Smooth muscle cell (in vitro differentiated cells): Measurements from ENCODE around the gene GHR. TPM values are rescaled to one million over a fixed set of nuclear protein-coding genes. Genes with fewer than 3 reads are reported as not detected.

Experiments used
- DNase-seq: peaks from one replicate; lab custom pipeline; 2025; ENCODE audit not compliant: unreplicated experiment; lab: John Stamatoyannopoulos, UW
- H2AFZ ChIP-seq: fragments of 200-600 bp; sonication (generic); 2 replicates; pipeline ENCODE4 v1.6.0; 2016; ENCODE audit warnings: antibody characterized with exemption, low read depth, mild to moderate bottlenecking
- H3F3A ChIP-seq: fragments of 200-600 bp; sonication (generic); 2 replicates; pipeline ENCODE4 v1.6.0; 2017; ENCODE audit warnings: antibody characterized with exemption, low read depth
- H3K27ac ChIP-seq: fragments of 200-600 bp; sonication (generic); 2 replicates; pipeline ENCODE4 v1.5.1; 2016; ENCODE audit warnings: low read depth, mild to moderate bottlenecking
- H3K27me3 ChIP-seq: fragments of 200-600 bp; sonication (generic); 2 replicates; pipeline ENCODE4 v1.6.1; 2016; ENCODE audit warnings: low read depth, mild to moderate bottlenecking
- H3K36me3 ChIP-seq: fragments of 200-600 bp; sonication (generic); 2 replicates; pipeline ENCODE4 v1.5.1; 2016; ENCODE audit warnings: low read depth
- H3K4me1 ChIP-seq: fragments of 200-600 bp; sonication (generic); 2 replicates; pipeline ENCODE4 v1.5.1; 2016; ENCODE audit warnings: low read depth
- H3K4me2 ChIP-seq: fragments of 200-600 bp; sonication (generic); 2 replicates; pipeline ENCODE4 v1.6.0; 2016; ENCODE audit warnings: mild to moderate bottlenecking
- H3K4me3 ChIP-seq: fragments of 200-600 bp; sonication (generic); 2 replicates; pipeline ENCODE4 v1.5.1; 2016; ENCODE audit warnings: mild to moderate bottlenecking
- H3K79me2 ChIP-seq: fragments of 200-600 bp; sonication (generic); 2 replicates; pipeline ENCODE4 v1.6.0; 2016; ENCODE audit warnings: low read depth, mild to moderate bottlenecking
- H3K9ac ChIP-seq: fragments of 200-600 bp; sonication (generic); 2 replicates; pipeline ENCODE4 v1.6.0; 2016; ENCODE audit warnings: low read depth
- H3K9me3 ChIP-seq: fragments of 200-600 bp; sonication (generic); replicated peaks from 2 replicates; pipeline ENCODE4 v1.5.1; 2016; ENCODE audit warnings: low read depth
- H4K20me1 ChIP-seq: fragments of 200-600 bp; sonication (generic); 2 replicates; pipeline ENCODE4 v1.6.0; 2016; ENCODE audit warnings: low read depth
- WGBS: methylation state at CpG from one replicate; pipeline ENCODE4 v1.1.7; 2016; ENCODE audit warnings: low lambda C conversion rate; 5-methylcytosine and 5-hydroxymethylcytosine counted together
- polyA plus RNA-seq: library from polyadenylated mRNA; unstranded; fragments of >200 nt; fragmentation: Nextera tagmentation; extraction: Ambion mirVana; gene quantifications from 2 replicates; pipeline ENCODE4 v1.2.1, GENCODE V29; 2016
- total RNA-seq: library from RNA; depleted of rRNA; stranded (reverse); fragments of >200 nt; gene quantifications from 2 replicates; pipeline ENCODE4 v1.2.3, GENCODE V29; 2014
- TF ChIP-seq, protein P1 (sequence below): fragments of 200-600 bp; sonication (generic); IDR thresholded peaks from 2 replicates; pipeline ENCODE4 v1.5.1; 2017; ENCODE audit warnings: borderline replicate concordance, mild to moderate bottlenecking, antibody characterized with exemption; ENCODE audit not compliant: insufficient read depth, poor library complexity, severe bottlenecking

The GHR gene
- total and polyA plus RNA-seq, 2 experiments from 2014 or later, result 2.1 to 4.3 TPM

DNA sequence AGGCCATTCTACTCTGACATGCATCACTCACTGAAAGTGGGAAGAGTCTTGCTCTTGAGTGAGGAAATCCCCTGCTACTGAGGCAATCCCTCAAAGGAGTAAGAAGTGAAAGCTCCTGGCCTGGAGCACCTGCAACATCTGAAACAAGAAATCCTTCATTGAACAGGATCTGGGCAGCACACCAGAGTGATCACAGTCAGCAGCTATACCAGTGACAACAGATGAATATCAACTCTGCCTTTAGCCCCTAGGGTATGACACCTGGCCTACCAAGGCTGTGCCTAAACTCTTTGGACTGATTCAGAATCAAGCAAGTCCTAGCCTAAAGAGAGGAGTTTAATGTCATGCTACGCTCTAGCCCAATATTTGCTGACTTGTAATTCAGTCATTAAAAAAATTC is 177.2 kb downstream of the GHR start:
- H3K4me2 ChIP-seq, result no peak overlapping the region
- no peak overlapping the region for H2AFZ ChIP-seq
- H3K27ac ChIP-seq, result no peak overlapping the region
- no peaks in the 10 kb centered on the region for H3F3A ChIP-seq
- TF ChIP-seq, protein P1, sequence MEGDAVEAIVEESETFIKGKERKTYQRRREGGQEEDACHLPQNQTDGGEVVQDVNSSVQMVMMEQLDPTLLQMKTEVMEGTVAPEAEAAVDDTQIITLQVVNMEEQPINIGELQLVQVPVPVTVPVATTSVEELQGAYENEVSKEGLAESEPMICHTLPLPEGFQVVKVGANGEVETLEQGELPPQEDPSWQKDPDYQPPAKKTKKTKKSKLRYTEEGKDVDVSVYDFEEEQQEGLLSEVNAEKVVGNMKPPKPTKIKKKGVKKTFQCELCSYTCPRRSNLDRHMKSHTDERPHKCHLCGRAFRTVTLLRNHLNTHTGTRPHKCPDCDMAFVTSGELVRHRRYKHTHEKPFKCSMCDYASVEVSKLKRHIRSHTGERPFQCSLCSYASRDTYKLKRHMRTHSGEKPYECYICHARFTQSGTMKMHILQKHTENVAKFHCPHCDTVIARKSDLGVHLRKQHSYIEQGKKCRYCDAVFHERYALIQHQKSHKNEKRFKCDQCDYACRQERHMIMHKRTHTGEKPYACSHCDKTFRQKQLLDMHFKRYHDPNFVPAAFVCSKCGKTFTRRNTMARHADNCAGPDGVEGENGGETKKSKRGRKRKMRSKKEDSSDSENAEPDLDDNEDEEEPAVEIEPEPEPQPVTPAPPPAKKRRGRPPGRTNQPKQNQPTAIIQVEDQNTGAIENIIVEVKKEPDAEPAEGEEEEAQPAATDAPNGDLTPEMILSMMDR, result no peak
- DNase-seq, result no peak
- H3K27me3 ChIP-seq, result peaks cover 9% of the 10 kb centered on the region
- no peaks in the 10 kb centered on the region for H3K9me3 ChIP-seq
- H3K4me1 ChIP-seq, result no peaks in the 10 kb centered on the region
- H3K36me3 ChIP-seq, result no peaks in the 10 kb centered on the region
- 93% methylated on average over 1 of the region's 1 CpG for WGBS
- H4K20me1 ChIP-seq, result no peaks in the 10 kb centered on the region
- no peaks in the 10 kb centered on the region for H3K79me2 ChIP-seq
- H3K9ac ChIP-seq, result no peak overlapping the region
- no peak overlapping the region for H3K4me3 ChIP-seq

DNA sequence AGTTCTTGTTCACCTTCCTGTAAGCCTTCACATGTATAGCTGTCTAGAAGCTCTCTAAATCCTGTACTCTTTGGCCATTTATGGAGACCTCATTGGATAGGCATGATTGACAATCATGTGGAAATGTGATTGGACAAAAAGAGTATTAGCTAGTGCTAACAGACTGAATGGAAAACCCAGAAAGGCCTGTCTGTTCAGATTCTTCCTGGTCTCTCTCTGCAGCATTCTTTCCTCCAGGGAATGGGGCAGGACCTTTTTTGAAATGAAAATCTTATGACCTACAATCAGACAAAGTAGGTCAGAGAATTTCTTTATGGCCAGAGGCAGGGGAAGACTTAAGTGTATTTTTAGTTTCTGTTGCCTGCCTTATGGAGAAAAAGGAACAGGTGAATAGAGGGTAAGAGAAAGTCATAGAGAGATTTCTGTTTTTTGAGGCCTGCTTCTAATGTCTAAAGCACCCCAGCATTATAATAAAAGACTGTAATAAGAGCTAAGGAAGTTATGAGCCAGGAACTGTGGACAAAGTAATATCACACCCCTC is 181.0 kb downstream of the GHR start:
- Histone ChIP-seq H3K27me3 (peaks cover 3% of the 10 kb centered on the region), H3K79me2 (no peaks in the 10 kb centered on the region), H3F3A (no peaks in the 10 kb centered on the region), H2AFZ (no peak overlapping the region), H3K9me3 (no peaks in the 10 kb centered on the region), H4K20me1 (no peaks in the 10 kb centered on the region), H3K36me3 (no peaks in the 10 kb centered on the region), H3K4me1 (no peaks in the 10 kb centered on the region), H3K4me3 (no peak overlapping the region), H3K9ac (no peak overlapping the region), H3K27ac (no peak overlapping the region), H3K4me2 (no peak overlapping the region)
- no peak for DNase-seq
- TF ChIP-seq, protein P1, result no peak

DNA sequence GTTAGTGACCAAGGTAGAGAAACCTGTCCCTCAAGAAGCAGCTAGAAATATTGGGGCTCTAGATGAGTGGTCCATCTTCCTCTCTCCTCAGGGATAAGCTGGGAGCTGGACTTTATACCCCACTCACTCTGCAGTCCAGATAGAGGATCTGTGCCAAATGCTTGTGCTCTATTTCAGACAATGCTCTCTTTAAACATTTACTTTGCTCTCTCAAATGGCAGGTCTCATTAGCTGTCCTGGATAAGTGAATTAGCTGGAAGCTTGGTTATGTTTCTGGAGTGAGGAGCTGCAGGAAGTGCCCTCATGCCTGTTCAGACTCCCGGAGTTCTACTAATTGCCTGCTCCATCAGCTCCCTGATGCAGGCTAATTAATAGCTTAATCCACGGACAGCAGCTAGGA is 182.3 kb downstream of the GHR start:
- no peak overlapping the region for H3K27ac ChIP-seq
- H3K27me3 ChIP-seq, result peaks cover 12% of the 10 kb centered on the region
- no peaks in the 10 kb centered on the region for H3K9me3 ChIP-seq
- no peak overlapping the region for H3K4me3 ChIP-seq
- no peaks in the 10 kb centered on the region for H4K20me1 ChIP-seq
- TF ChIP-seq, protein P1, result no peak
- H3K4me2 ChIP-seq, result no peak overlapping the region
- WGBS, result 63% methylated on average over 2 of the region's 2 CpGs
- H3F3A ChIP-seq, result no peaks in the 10 kb centered on the region
- no peak overlapping the region for H2AFZ ChIP-seq
- H3K9ac ChIP-seq, result no peak overlapping the region
- H3K79me2 ChIP-seq, result no peaks in the 10 kb centered on the region
- H3K4me1 ChIP-seq, result no peaks in the 10 kb centered on the region
- DNase-seq, result no peak
- no peaks in the 10 kb centered on the region for H3K36me3 ChIP-seq

DNA sequence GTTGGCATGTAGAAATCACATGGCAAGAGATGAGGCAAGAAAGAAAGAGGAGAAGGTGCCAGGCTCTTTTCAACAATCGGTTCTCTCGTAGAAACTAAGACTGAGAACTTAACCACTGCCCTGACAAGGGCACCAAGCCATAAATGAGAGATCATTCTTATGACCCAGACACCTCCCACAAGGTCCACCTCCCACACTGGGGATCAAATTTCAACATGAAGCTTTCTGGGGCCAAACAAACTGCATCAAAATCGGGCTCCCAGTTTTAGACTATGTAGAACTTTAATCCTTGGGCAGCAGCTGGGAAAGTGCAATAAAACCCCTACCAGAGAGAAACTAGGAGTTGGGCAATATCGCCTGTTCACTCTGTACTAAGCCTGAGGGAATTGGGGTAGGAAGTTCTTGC is 183.2 kb downstream of the GHR start:
- H4K20me1 ChIP-seq, result no peaks in the 10 kb centered on the region
- no peaks in the 10 kb centered on the region for H3K36me3 ChIP-seq
- TF ChIP-seq, protein P1, result no peak
- peaks cover 14% of the 10 kb centered on the region for H3K27me3 ChIP-seq
- DNase-seq, result no peak
- no peak overlapping the region for H3K27ac ChIP-seq
- H3K9me3 ChIP-seq, result no peaks in the 10 kb centered on the region
- 94% methylated on average over 4 of the region's 4 CpGs for WGBS
- H3F3A ChIP-seq, result no peaks in the 10 kb centered on the region
- H2AFZ ChIP-seq, result no peak overlapping the region
- no peak overlapping the region for H3K9ac ChIP-seq
- no peaks in the 10 kb centered on the region for H3K4me1 ChIP-seq
- H3K4me2 ChIP-seq, result no peak overlapping the region
- no peaks in the 10 kb centered on the region for H3K79me2 ChIP-seq
- H3K4me3 ChIP-seq, result no peak overlapping the region
